GM18517 (cell line): ENCODE measurements around the gene XAGE1B.
"Not testable (repeated sequence)": the region's sequence is repeated elsewhere in the genome, so short reads cannot be mapped to it uniquely, and the experiment has no call there.

ENCODE experiments used
- ATAC-seq: cut with Tn5 transposase; IDR thresholded peaks from one replicate; pipeline ENCODE4 v1.9.1; 2021; ENCODE audit warnings: mild to moderate bottlenecking, moderate library complexity; ENCODE audit not compliant: unreplicated experiment

Gene XAGE1B, protein sequence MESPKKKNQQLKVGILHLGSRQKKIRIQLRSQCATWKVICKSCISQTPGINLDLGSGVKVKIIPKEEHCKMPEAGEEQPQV

DNA sequence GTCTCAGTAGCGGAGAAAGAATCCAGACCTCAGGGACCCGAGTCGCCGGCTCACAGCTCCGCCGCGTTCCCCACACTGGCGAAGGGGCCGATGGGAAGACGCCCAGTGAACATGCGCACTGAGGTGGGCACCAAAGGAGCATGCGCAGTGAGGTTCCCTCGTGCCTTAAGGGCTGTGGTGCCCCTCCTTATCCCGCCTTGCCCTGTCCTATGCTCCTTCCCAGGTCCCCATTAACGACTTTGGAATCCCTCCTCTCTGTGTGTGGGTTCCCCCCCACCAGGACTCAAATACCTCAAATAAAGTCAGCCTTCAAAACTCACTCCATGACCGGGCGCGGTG, at the start of gene XAGE1B:
XAGE1B (minus strand) TSS at position 77 of the 339 bp plus-strand sequence. CDS start 1,536 bp downstream, outside the sequence.
- ATAC-seq, result not testable (repeated sequence)

DNA sequence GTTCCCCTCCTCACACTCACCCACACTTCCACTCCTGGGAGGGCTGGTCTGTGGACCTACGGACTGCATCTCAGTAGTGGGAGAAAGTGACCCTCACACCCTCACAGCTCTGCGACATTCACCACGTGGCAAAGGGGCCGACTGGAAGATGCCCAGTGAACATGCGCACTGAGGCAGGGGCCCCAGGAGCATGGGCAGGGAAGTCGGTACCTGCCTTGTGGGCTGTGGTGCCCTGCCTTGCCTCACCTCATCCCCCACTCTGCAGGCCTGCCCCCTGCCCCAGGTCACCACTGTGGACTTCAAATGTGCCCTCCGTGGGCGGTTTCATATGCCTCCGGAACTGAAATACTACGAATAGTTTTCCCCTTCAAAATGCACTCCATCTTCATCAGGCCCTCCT, 46.2 kb upstream of the XAGE1B start:
- no peak for ATAC-seq

DNA sequence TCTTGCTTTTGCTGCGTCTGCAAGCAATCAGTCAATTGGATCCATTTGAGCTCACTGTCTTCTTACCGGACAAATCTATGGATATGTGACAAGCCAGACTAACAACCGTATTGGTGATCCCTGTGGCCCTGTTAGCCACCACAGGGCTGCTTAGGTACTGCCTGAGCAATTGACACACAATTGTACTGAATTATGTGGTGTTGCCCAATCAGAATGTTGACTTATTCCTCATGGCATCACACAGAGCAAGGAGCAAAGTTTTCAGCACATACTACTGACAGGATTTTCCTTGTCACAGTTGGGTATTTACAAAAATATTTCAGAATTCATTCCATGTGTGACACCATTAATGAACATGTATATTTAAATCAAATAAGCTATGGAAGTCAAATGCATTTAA, 41.3 kb upstream of the XAGE1B start:
- ATAC-seq, result no peak

DNA sequence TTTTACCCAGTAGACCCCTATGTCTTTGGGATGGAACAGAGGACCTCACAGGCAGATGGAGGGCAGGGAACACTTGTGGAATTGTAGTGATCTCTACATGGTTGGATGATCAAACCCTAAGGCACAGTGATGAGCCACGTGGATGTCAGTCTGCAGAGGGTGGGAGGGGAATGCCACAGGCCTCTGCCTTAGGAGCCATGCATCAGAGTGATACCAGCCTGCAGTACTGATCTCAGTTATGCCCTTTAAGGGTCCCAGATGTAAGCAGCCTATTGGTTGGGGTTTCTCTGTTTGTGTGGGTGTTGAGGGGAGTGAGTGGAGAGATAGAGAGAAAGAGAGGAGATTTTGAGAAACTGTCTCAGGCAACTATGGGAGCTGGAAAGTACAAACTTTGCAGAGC, 39.9 kb upstream of the XAGE1B start:
- ATAC-seq, result no peak

DNA sequence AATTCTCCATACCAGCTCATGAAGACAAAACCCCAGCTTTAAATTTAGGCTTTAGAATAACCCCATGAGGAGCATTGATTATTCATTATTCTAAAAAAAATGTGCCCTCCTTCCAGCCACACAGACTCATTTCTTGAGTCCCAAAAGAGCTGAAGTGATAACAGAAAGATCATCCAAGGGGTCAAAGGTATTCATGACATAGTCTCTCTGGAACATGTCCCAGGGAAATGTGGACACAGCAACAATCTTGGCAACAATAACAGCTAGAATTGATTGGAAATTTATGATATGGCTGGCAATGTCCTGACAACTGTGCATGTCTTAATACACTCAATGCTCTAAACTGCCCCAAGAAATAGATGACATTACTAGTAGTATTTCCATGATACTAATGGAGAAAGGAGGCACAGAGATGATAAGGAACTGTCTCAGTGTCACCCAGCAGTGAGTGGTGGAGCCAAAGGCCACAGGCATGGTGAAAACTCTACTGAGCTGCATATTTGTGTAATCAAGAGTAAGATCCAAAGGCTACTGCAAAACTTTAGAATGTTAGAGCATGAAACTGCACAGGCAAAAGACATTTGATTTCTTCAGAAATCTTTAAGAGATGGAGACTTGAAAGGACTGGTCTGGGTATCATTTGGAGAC, 37.3 kb upstream of the XAGE1B start:
- ATAC-seq, result no peak

DNA sequence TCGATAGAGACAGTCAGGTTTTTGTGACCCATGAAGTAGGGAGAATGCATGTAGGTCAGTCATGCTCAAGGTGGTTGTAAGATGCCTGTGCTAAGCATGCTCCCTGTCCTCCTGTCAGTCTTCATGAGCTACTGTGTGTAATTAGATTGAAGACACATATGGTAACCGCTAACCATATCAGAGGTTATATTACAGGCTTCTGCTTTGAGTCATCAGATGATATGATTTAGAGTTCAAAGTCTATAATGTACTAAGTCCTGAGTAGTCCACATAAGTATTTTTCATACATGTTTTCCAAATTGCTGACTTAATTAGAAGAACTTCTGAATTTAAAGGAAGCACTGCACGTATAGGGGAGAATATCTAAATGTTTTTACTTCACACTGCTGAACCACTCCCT, 31.9 kb upstream of the XAGE1B start:
- not testable (repeated sequence) for ATAC-seq

DNA sequence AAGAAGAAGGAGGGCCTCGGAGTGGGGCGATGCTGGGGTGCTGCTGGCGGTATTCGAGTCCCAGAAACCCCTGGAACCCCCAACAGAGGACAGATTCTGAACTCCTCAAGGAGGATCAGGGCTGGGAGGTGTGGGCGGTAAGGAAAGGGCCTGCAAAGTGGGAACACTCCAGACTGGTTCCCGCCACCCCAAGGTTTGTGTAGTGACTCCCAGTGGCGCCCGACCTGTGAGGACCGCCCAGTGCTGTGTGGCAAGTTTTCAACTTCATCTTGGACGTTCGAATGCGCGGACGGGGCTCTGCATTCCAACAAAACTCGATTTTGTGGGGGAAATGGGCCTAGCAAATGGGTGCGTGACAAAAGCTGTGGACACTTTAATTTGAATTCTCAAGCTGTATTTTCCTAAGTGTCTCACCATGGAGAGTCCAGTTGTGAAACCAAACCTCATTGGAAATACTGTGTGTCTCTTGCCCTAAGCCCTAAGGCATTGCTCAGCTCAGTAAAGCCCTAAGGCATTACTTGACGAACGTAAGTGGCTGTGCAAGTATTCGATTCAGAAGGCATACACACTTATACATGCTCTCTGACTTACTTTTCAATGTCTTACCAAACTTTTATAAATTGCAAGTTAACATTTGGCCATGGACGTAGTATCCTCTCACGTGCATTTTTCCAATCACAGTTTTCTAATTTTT, 27.4 kb upstream of the XAGE1B start:
- ATAC-seq, result no peak

DNA sequence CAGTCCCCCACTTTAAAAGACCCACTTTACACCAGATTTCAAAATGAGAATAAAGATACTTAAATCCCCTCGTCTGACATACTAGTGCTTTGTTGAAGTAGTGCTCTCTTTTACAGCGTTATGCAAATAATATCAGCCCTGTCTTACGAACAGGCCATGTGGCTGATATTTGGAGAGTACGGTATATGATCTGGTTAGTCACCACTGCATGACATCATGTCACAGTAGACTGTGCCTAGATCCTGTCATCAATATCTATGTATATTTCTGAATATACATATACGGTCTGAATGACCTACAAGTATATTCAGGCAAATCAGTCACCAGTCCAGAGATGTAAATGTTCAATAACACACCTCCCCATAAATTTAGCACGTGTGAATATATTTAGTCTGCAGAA, 25.4 kb upstream of the XAGE1B start:
- no peak for ATAC-seq

DNA sequence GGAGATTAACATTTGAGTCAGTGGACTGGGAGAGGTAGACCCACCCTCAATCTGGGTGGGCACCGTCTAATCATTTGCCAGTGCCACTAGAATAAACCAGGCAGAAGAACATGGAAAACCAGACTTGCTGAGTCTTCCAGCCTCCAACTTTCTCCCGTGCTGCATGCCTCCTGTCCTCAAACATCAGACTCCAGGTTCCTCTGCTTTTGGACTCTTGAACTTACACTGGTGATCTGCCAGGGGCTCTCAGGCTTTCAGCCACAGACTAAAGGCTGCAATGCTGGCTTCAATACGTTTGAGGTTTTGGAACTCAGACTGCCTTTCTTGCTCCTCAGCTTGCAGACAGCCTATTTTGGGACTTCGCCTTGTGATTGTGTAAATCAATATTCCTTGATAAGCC, 24.2 kb upstream of the XAGE1B start:
- not testable (repeated sequence) for ATAC-seq

DNA sequence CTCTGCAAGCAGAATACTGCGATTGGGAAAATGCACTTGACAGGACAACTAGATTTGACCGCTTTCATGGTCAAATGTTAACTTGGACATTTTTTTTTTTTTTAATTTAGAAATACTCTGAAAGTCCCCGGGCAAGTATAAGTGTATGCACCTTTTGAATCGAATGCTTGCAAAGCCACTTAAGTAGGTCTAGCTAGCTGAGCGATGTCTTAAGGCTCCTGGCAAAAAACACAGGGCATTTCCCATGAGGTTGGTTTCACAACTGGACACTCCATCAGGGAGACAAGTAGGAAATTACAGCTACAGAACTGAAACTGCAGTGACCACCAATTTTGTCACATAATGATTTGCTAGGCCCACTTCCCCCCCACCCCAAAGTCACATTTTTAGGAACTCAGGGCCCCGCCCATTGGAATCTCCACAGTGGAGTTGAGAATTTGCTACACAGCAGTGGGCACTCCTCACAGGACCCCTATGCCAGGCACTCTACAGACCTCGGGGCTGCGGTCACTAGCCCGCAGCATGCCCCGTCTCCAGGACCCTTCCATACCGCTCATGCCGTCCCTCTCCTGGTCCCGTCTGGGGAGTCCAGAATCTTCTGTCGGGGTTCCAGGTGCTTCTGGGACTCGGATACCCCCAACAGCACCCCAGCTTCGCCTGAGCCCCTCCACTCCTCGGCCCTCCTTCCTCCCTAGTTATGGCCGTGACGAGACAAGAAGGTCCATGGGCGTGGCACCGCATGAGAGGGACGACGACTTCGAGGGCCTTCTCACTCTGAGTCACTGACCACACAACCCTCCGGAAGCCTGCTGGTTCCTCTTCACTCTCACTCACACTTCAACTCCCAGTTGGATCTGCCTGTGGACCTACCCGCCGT, 515 bp downstream of the XAGE1B start:
- not testable (repeated sequence) for ATAC-seq

DNA sequence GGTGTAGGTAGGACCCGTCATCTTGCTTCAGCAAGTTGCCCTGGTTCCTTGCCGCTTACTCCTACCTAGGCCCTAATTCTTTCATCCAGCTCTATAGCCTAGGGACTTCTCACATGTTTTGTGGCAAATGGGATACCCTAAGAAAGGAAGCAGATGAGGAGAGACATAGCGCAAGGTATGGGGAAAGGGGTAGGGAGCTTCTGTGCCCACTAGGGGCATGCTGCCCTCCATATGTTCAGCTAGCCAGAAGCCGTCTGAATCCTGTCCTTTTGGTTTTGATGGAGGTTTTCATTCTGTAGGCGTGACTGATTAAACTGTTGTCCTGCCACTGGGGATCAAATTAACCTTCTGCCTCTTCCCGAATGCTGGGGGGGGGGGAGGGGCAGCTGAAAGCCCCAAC, 5.7 kb downstream of the XAGE1B start:
- not testable (repeated sequence) for ATAC-seq

DNA sequence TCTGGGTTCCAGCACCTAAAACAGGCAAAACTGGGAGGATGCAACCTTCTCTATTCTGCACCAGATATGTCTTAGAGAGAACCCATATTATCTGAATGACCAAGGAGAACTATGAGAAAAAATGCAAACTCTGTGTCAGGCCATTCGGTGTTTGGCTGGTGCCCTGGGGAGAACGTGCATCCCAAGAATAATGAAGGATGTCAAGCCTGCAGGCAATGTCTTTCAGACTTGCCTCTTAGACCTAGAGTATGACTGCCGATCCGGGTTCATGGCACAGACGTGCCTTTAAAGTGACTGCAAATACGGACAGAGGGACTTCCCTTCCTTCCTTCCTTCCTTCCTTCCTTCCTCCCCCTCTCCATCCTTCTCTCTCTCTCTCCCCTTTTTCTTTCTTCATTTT, 6.9 kb downstream of the XAGE1B start:
- no peak for ATAC-seq

DNA sequence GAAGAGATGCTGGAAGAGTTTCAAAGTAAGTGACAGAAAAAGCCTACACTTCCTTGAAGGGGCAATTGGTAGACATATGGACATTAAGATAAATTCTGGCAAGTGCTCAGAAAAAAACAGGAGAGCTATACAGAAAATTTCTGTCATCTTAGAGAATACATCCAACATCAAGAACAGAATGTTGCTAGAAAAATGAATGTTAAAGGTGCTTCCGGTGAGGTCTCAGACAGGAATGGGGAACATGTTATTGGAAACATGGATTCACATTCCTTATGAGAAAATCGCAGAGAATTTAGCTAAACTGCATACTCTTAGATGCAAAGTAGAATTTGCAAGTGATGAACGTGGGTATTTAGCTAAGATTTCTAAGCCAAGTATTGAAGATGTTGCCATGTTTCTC, 9.5 kb downstream of the XAGE1B start:
- ATAC-seq, result no peak

DNA sequence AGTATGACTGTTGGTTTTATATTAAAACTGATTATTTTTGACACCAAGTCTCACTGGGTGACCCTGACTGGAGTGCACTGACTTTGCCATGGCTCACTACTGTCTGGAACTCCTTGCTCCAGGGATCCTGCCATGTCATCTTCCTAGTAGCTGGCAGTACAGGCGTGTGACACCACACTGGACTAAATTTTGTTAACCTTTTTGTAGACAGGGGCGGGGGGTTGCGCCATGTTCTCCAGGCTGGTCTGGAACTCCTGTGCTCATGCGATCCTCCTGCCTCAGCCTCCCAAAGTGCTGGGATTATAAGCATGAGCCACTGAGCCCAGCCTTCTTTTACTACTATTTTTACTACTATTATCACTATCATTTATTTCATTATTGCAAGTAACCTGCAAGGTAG, 12.3 kb downstream of the XAGE1B start:
- no peak for ATAC-seq

DNA sequence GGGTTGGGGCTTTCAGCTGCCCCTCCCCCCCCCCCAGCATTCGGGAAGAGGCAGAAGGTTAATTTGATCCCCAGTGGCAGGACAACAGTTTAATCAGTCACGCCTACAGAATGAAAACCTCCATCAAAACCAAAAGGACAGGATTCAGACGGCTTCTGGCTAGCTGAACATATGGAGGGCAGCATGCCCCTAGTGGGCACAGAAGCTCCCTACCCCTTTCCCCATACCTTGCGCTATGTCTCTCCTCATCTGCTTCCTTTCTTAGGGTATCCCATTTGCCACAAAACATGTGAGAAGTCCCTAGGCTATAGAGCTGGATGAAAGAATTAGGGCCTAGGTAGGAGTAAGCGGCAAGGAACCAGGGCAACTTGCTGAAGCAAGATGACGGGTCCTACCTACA, 15.5 kb downstream of the XAGE1B start:
- ATAC-seq, result not testable (repeated sequence)

DNA sequence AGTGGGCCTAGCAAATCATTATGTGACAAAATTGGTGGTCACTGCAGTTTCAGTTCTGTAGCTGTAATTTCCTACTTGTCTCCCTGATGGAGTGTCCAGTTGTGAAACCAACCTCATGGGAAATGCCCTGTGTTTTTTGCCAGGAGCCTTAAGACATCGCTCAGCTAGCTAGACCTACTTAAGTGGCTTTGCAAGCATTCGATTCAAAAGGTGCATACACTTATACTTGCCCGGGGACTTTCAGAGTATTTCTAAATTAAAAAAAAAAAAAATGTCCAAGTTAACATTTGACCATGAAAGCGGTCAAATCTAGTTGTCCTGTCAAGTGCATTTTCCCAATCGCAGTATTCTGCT, 20.5 kb downstream of the XAGE1B start:
- not testable (repeated sequence) for ATAC-seq

DNA sequence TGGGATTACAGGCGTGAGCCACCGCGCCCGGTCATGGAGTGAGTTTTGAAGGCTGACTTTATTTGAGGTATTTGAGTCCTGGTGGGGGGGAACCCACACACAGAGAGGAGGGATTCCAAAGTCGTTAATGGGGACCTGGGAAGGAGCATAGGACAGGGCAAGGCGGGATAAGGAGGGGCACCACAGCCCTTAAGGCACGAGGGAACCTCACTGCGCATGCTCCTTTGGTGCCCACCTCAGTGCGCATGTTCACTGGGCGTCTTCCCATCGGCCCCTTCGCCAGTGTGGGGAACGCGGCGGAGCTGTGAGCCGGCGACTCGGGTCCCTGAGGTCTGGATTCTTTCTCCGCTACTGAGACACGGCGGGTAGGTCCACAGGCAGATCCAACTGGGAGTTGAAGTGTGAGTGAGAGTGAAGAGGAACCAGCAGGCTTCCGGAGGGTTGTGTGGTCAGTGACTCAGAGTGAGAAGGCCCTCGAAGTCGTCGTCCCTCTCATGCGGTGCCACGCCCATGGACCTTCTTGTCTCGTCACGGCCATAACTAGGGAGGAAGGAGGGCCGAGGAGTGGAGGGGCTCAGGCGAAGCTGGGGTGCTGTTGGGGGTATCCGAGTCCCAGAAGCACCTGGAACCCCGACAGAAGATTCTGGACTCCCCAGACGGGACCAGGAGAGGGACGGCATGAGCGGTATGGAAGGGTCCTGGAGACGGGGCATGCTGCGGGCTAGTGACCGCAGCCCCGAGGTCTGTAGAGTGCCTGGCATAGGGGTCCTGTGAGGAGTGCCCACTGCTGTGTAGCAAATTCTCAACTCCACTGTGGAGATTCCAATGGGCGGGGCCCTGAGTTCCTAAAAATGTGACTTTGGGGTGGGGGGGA, 21.1 kb downstream of the XAGE1B start, which contains the start of gene XAGE1A:
XAGE1A (plus strand) TSS at position 264 of the 874 bp plus-strand sequence. CDS start 1,554 bp downstream, outside the sequence.
- ATAC-seq, result not testable (repeated sequence)

DNA sequence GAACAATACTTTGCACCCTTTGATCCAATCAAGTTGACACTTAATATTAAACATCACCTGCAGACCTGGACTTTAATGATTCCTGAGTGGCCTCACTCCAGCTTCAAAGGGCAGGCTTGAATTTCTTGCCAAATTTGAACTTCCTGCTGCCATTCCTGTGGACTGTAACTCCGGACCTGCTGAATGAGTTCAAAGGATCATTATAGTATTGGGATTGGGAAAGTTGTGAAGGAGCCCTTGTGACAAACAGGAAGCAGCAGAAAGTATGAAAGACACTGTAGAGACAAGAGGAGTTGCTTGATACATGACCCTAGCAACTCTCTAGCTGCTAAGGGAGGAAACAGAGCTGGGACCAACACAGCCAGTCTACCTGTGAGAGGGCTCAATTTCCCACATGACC, 45.6 kb downstream of the XAGE1B start:
- not testable (repeated sequence) for ATAC-seq
